ENCODE measurements around the gene ANAPC16.

DNA sequence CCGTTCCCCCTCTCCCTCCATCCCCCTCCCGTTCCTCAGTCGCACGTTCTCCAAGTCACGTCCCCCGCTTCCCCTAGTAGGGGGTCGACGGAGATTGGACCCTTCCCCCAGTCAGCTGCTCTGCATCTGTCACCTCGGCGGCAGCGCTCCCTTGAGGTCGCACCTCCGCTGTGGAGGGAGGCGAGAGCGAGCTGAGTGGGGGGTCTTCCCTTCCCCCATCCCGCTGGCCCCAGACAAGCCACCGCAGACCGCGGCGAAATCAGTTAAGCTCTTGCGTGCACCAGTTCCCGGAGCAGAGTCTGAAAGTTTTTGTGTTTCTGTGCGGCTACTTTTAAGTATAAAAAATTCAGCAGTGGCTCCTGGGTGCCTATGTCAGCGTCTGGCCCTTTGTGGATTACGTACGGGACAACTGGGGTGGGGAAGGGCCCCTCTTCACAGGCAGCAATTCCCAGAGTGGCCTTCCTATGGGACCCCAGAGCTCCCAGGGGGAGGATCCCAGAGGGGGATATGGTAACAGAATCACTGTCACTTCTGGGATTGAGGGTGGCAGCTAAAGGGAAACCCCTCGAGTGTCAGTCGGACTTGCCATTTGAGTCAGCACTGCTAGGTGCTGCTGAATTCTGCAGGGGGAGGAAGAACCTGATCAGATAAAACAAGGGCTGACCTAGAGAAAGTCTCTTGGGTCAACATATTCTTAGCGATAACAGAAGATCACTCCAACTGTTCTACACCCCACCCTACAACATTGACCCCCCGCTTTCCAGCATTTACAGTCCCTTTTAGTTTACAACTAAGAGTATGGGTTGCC, 45.4 kb downstream of the ANAPC16 start:
- TF ChIP-seq, protein P1, sequence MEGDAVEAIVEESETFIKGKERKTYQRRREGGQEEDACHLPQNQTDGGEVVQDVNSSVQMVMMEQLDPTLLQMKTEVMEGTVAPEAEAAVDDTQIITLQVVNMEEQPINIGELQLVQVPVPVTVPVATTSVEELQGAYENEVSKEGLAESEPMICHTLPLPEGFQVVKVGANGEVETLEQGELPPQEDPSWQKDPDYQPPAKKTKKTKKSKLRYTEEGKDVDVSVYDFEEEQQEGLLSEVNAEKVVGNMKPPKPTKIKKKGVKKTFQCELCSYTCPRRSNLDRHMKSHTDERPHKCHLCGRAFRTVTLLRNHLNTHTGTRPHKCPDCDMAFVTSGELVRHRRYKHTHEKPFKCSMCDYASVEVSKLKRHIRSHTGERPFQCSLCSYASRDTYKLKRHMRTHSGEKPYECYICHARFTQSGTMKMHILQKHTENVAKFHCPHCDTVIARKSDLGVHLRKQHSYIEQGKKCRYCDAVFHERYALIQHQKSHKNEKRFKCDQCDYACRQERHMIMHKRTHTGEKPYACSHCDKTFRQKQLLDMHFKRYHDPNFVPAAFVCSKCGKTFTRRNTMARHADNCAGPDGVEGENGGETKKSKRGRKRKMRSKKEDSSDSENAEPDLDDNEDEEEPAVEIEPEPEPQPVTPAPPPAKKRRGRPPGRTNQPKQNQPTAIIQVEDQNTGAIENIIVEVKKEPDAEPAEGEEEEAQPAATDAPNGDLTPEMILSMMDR (conservative IDR thresholded peaks at IDR 0.05 in 1 of 2, IDR thresholded peaks at IDR 0.05 in 1 of 2; ENCODE audit: extremely low read depth in 1 of 2, insufficient read depth in 1 of 2, low read depth in 1 of 2, low read length in 2 of 2) = peak in 1 of 2 donors; percentile 20
- no peak for TF ChIP-seq EZH2 (IDR thresholded peaks at IDR 0.05; ENCODE audit: borderline replicate concordance, low read length)

Measured in mammary epithelial cell (primary cell).